CD4-positive, alpha-beta T cell treated with Interleukin-15 for 4 hours (primary cell): ENCODE results near the gene SFTA2.
"Not testable (repeated sequence)": the region's sequence is repeated elsewhere in the genome, so short reads cannot be mapped to it uniquely, and the experiment has no call there.

Experiments
- DNase-seq: peaks from one replicate; pipeline ENCODE4 v3.0.0-alpha.2; 2020; ENCODE audit warnings: low spot score

Gene SFTA2

DNA sequence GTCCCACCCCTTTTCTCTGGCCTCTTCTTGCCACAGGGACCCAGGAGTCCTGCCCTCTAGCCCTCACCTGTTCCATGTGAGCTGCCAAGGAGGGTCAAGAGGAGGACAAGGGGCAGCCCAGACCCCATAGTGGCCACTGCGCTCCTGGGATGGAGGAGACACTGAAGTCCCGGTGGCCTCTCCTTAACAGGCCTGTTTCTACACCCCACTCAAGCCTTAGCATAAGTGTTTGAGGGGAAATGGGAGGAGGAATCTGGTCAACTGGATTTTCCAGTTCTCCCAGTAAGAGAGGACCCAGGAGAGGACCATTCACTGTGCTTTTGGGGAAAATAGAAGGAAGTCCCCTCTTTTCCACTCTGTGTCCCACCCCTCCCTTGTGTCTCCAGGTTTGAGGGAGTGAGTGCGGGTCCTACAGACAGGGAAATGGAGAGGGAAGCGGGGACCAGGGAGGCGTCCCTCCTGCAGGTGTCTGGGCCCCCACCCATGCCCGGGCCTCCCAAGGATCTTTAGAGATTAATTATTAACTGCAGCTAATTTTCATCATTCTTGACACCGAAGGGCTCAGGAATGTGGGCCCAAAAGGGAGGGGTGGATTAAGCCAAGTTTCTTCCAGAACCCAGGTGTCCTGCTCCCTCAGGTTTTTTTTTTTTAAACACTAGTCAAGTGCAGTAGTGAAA, at the start of gene SFTA2:
SFTA2 (minus strand) TSS at position 202 of the 677 bp plus-strand sequence; CDS start at position 128, 74 bp downstream.
- DNase-seq, result no peak

- DNase-seq, result no peak
Observed at GRCh38 chr6:30979690-30980089, 47.7 kb upstream of the SFTA2 start.

DNA sequence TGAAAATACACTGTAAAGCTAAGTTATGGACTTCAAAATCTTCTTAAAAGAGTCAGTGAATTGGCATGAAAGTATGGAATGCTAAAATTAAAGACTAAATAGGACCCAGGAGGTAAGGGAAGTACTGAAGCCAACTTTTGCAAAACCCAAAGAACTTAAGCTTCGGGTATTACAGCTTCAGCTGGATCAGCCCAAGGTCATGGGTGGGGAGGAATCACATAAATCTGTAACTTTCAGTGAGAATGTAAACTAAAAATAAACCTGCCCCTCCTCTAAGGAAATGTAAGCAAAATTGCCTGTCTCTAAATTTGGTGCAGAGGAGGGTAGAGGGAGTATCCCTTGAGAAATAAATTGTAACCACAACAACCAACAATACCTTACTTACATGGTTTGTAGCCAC, 47.2 kb upstream of the SFTA2 start:
- no peak for DNase-seq

DNA sequence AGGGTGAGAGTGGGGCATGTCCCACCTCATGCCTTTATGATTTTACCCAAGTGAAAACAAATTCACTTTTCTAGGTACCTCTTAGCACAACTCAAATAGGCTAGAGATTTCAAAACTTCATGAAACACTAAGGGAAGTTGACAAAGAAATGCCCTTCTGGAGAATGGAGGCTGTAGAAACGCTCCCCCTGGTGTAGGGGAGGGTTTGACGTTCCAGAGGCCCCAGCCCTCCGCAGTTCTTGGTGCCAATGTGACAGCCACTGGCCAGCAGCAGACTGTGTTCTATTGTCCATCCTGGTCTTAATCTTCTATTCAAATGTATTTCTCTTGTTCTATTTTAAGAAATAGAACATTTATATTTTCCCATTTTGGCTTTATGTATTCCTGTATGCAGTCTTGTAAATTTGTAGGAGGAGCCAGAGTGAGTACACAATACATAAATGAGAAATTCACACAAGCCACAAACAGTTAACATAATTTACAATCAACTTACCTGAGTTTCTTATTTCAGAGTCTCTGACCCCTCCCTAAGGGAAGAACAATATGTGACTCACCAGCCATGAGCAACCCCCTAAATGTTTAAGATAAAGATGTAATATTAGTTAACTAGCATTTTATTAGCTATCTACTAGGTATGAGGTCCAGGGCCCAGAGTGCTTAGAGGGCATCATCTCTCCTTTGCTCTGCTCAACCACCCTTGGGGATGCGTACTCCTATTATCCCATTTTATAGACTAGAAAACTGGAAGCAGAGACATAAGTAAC, 42.7 kb upstream of the SFTA2 start:
- no peak for DNase-seq

GRCh38 chr6:30972816-30973215, 40.8 kb upstream of the SFTA2 start:
- DNase-seq, result no peak

DNA sequence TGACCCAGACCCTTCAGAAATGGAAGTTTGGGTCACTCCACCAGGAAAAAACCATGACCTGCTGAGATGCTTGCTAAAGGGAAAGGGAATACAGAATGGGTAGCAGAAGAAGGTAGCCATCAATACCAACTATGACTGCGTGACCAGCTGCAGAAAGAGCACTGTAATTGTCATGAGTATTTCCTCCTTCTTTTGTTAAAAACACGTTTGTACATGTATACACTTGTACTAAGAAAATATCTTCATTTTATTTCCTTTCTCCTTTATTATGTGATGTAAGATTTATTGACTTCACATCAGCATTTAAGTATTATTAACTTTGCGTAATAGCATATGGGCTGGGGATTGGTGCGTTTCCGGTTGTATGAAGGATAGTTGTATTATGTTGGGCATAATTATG, 39.0 kb upstream of the SFTA2 start:
- no peak for DNase-seq

DNA sequence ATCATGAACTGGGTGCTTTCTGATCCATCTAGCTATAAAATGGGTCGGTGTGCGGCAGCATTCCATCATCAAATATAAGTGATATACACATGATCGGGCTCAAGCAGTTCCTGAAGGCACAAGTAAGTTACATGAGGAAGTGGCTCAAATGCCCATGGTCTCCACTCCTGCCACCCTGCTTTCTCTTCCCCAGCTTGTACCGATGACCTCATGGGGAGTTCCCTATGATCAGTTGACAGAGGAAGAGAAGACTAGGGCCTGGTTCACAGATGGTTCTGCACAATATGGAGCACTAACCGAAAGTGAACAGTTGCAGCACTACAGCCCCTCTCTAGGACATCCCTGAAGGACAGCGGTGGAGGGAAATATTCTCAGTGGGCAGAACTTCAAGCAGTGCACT, 37.2 kb upstream of the SFTA2 start:
- DNase-seq, result not testable (repeated sequence)

- DNase-seq, result no peak
Observed at GRCh38 chr6:30966154-30966553, 34.2 kb upstream of the SFTA2 start.

GRCh38 chr6:30965140-30965601, 33.2 kb upstream of the SFTA2 start:
- no peak for DNase-seq

DNA sequence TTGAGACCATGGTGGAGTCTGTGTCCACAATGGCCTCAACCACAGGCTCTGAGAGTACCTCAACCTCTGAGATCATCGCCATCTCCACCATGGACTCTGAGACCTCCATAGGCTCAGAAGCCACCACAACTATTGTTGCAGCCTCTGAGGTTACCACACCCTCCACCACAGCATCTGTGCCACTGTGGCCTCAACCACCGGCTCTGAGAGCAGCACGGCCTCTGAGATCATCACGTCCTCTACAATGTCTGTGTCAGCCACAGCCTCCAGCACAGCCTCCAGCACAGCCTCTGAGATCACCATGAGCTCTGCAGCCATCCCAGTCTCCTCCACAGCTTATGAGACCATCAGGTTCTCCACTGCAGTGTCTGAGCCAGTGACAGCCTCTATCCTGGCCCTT, 32.1 kb upstream of the SFTA2 start:
- peak; percentile 28 for DNase-seq

- no peak for DNase-seq
Observed at GRCh38 chr6:30963641-30964040, 31.7 kb upstream of the SFTA2 start.

DNA sequence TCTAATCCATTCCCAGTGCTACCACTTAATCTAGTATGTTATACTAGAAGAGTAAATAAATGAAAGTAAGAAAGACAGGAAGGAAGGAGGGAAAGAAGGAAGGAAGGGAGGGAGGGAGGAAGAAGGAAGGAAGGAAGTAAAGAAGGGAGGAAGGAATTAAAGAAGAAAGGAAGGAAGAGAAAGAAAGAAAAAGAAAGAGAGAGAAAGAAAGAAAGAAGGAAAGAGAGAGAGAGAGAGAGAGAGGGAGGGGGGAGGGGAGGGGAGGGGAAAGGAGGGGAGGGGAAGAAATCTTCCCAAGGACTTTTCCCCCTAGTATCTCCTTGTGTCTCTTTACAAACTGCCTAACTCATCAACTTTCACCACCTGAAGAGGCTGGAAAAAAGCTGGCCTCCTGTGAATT, 30.7 kb upstream of the SFTA2 start:
- DNase-seq, result no peak

GRCh38 chr6:30960907-30961673, 29.1 kb upstream of the SFTA2 start:
- DNase-seq, result no peak

DNA sequence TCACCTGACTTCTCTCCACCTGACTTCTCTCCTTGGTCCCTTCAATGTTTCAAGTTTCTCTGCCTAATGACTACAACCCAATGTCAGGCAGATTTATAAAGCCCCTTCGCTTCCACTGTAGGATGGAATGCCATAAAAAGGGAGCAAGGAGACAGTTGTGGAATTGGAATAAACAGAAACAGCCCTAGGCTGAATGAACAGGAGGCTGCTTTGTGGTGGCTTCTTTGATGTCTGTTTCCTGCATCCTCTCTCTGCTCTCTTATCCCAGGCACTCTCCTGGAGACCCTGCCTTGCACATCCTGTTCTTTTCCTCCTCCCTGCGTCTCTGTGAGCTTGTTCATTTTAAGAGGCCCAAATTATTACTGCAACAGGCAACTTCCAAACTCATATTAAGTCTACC, 25.7 kb upstream of the SFTA2 start:
- DNase-seq, result no peak

GRCh38 chr6:30955367-30956042, 23.5 kb upstream of the SFTA2 start:
- DNase-seq, result peak; percentile 67

DNA sequence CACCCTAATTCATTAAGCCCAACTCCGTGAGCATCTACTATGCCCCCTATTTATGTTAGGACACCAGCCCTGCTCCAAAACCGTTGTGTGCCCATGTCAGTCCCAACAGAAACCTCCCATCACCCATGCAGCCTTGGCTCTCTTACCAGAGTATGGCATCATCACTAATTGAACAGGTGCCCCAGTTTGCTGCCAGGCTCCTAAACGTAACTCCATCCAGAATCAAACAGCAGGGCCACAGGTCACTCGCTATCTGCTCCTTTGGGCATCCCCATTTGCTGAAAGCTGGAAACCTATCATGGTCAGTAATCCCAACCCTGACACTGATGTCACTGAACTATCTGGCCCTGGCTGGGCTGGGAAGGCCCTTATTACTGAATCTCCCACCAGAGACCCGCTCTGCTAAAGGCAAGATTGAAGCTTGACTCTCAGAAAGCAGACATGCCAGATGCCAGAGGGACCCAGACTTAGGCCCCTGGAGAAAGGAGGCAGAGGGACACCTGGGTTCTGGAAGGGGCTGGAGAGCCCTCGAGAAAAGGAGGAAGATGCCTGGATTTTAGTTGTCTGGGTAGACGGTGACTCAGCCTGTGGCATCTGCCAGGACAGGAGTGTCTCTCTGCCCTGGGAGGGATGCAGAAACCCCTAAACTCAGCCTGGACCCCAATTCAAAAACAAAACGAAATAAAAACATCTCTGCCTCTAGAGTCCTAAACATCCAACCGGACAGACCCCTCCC, 22.8 kb upstream of the SFTA2 start:
- DNase-seq, result no peak

DNA sequence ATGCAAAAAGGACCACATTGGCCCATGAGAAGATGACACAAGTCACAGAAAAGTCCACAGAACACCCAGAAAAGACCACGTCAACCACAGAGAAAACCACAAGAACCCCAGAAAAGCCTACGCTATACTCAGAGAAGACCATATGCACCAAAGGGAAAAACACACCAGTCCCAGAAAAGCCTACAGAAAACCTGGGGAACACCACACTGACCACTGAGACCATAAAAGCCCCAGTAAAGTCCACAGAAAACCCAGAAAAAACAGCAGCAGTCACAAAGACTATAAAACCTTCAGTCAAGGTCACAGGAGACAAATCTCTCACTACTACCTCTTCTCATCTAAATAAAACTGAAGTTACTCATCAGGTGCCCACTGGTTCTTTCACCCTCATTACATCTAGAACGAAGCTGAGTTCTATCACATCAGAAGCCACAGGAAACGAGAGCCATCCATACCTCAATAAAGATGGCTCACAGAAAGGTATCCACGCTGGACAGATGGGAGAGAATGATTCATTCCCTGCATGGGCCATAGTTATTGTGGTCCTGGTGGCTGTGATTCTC, 20.0 kb upstream of the SFTA2 start:
- DNase-seq, result no peak

- DNase-seq, result no peak
Observed at GRCh38 chr6:30948811-30949210, 16.8 kb upstream of the SFTA2 start.

DNA sequence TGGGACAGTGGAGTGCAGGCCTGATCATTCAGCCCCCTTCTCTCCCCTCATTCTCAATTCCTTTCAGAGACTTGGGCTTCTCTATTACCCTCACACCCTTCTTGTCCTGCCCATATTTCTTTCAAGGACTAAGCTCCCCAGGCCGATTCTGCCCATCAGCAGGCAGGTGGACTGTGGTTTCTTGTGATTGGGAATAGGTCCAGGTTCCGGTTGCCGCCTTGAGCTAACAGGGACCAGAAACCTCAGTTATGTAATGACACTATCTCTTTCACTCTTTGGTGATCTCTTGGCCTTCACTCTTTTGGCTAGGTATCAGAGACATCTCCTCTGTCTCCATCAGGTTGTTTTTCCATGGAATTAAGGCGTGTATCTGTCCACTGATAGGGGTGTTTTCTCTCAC, 15.3 kb upstream of the SFTA2 start:
- DNase-seq, result no peak

DNA sequence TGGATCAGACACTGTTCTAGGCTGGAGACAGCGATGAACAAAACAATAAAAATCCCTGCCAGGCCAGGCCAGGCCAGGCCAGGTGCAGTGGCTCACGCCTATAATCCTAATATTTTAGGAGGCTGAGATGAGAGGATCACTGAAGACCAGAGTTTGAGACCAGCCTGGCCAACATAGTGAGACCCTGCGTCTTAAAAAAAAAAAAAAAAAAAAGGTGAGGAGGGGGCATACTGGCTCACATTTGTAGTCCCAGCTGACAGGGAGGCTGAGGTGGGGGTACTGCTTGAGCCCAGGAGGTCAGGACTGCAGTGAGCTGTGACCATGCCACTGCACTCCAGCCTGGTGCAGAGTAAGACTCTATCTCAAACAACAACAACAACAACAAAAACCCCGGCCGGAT, 13.3 kb upstream of the SFTA2 start:
- DNase-seq, result no peak

DNA sequence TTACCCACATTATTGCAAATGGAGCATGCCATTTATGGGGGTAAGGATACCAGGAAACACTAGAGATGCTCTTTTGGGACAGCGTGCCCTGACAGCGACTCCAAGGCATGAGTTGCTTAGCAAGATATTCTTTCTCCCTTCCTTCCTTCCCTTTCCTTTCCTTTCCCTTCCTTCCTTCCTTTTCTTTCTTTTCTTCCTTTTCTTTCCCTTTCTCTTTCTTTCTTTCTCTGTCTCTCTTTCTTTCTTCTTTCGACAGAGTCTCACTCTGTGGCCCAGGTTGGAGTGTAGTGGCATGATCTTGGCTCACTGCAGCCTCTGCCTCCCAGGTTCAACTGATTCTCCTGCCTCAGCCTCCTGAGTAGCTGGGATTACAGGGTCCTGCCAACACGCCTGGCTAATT, 12.1 kb upstream of the SFTA2 start:
- no peak for DNase-seq
